NCI-H2029 (cell line): ENCODE measurements around the gene LRCH1.
A peak's percentile ranks its signal among the peaks of the same experiment; 100 is the strongest.
"Not testable (repeated sequence)": the region's sequence is repeated elsewhere in the genome, so short reads cannot be mapped to it uniquely, and the experiment has no call there.

Experiments
- DNase-seq: peaks from one replicate; lab custom pipeline; 2025; lab: John Stamatoyannopoulos, UW

LRCH1 gene

DNA sequence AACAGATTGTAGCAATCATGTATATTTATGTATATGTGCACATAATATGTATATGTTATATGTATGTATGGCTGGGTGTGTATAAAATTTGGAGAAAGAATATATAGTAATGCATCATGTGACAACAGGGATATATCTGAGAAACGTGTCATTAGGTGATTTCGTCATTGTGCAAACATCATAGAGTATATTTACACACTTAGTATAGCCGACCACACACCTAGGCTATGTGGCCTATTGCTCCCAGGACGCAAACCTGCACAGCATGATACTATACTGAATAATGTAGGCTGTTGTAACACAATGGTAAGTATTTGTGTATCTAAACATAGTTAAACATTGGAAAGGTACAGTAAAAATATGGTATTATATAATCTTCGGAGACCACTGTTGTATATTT, 200.2 kb downstream of the LRCH1 start:
- DNase-seq, result no peak

DNA sequence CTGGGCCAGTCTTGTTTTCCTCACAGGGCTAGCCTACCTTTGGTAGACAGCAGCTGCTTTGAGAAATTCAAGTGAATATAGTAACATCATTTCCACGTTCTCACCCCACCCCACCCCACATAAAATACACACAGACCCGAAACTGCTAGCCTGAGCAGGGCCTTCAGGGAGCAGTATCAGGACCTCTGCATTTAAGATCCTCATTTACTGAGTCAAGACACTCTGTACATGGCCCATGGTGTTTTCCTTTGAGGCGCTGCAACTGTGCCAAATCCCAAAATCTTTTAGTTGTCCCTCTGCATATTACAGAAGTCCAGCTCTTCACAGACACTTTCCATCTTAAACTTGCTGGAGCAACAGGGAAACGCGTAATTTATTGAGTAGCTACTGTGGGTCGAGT, 200.9 kb downstream of the LRCH1 start:
- DNase-seq, result no peak

DNA sequence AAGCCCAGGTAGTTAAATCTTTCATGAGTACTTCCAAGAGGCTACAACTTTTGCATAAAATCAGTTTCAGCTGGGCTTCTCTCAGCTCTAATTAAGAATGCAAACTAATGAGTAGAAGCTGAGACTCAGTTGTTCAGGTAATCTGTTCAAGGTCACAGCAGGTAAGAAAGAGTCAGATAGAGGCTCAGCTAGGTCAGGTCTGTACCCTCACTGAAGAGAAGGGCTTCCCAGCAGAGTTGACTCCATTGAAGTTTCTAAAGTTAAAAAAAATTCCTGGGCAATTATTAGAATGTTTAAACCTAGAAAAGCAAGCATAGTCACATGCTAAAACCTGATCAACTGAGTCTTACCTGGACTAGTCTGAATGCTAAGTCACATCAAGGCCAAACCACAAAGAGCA, 201.8 kb downstream of the LRCH1 start:
- no peak for DNase-seq

DNA sequence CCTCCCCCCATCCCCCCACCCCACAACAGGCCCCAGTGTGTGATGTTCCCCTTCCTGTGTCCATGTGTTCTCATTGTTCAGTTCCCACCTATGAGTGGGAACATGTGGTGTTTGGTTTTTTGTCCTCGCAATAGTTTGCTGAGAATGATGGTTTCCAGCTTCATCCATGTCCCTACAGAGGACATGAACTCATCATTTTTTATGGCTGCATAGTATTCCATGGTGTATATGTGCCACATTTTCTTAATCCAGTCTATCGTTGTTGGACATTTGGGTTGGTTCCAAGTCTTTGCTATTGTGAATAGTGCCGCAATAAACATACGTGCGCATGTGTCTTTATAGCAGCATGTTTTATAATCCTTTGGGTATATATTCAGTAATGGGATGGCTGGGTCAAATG, 202.5 kb downstream of the LRCH1 start:
- not testable (repeated sequence) for DNase-seq

DNA sequence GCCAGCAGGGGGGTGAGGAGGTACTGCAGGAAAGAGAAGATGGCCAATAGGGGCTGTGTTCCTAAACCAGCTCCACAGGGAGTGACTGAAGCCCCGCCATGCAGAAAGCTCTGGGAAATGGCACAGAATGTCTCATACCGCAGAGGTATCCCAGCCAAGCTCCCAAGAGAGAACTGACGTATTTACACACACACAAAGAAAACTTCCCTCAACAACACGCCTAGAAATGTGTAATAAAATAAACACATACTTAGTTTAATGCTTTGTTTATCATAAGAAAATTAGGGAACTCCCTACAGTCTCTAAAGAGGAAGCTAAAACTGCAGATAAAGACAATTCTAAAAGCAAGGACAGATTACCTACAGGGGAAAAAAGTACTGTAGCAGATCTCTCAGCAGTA, 204.0 kb downstream of the LRCH1 start:
- no peak for DNase-seq

DNA sequence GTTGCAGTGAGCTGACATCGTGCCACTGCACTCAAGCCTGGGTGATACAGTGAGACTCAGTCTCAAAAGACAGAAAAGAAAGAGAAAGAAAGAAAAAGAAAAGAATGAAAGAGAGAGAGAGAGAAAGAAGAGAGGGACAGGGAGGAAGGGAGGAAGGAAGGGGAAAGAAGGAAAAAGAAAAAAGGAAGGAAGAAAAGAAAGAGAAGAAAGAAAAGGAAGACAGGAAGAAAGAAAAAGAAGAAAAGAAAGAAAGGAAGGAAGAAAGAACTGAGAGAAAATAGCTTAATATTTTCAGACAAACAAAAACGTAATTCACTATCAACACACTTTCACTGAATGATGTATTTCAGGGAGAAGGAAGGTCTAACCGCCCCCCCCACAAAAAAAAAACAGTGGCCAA, 204.7 kb downstream of the LRCH1 start:
- DNase-seq, result no peak

DNA sequence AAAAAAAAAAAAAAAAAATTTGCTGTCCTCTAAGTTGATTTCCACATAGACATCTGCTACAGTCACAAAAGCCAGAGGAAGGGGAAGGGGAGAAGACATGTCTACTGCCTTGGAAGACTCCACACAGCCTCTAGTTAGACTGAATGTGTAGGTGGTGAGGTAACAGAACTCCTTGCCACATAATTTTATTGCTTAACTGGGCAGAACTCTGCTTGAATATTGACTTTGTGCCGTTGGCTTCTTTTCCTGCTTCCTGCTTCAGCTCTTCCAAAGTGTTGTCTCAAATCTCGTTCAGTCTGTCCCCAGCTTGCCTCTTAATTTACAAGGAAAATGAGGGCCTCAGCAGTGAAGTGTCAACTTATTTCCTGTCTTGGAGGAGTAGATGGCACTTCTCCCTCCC, 206.9 kb downstream of the LRCH1 start:
- DNase-seq, result no peak

DNA sequence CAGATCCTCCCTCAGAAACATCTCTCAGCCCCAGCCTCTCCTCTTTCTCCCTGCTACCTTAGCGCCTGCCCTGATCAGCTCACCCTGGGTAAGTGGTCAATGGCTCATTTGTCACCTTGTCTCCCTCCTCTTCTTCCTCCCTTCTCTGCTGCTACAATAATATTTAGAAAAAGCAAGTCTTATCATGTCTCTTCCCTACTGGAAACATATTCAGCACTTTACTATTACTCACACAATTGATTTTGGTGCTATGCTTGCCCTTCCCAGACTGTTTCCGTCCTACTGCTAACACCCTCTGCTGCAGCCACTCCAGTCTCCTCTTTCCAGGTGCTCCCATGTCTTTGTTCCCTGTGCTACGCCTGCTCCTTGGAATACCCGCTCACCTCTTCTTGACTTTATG, 208.2 kb downstream of the LRCH1 start:
- DNase-seq, result no peak

DNA sequence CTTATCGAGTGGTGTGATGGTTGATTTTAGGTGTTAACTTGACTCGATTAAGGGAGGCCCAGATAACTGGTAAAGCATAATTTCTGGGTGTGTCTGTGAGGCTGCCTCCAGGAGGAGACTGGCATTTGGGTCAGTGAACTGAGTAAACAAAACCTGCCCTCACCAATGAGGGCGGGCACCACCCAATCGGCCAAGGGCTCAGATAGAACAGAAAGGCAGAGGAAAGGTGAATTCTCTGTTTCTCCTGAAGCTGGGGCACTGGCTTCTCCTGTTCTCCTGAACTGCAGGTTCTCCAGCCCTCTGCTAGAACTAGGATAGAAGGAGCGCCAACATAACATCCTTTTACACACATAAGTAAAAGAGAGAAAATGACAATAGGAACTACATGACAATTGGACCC, 208.9 kb downstream of the LRCH1 start:
- DNase-seq, result no peak

DNA sequence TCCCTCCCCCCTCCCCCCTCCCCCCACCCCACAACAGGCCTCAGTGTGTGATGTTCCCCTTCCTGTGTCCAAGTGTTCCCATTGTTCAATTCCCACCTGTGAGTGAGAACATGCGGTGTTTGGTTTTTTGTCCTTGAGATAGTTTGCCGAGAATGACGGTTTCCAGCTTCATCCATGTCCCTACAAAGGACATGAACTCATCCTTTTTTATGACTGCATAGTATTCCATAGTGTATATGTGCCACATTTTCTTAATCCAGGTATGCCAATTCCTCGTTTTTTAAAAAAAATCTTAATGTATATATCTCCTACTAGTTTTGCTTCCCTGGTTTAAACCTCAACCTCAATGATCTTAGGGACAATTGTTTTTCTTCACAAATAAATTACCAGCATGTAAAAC, 217.0 kb downstream of the LRCH1 start:
- DNase-seq, result not testable (repeated sequence)

DNA sequence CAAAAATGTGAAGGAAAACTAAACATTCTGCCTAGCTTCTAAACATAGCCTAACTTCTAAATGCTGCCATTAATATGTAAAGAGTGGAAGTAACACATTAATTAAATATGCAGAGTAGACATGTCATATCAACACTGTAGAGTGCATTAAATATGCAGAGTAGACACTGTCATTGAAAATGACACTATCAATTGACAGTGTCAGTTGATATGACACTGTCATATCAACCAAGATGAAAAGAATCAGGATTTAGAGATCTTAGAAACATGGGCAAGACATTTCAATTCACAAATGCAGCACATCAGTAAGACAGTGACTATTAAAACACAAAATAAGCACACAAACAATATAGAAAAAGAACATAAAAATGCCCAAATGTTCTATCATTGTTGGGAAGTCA, 218.7 kb downstream of the LRCH1 start:
- DNase-seq, result no peak

DNA sequence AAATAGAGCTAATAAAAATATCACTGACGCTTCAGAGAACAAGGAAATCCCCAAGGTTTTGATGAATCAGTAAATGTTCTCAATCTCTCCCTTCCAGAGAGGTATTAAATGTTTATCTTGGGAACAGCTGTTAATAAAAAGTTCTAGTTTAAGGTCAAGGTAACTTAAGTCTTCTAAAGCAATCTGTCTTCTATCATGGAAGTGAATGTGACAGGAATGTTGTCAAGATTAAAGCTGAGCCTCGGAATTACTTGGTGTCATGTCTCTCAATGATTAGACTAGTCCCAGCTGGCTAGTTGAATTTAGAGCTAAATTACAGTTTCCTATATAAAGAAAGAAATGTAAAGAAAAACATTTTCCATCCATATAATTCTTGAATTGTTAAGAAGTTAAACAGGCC, 220.6 kb downstream of the LRCH1 start:
- no peak for DNase-seq

DNA sequence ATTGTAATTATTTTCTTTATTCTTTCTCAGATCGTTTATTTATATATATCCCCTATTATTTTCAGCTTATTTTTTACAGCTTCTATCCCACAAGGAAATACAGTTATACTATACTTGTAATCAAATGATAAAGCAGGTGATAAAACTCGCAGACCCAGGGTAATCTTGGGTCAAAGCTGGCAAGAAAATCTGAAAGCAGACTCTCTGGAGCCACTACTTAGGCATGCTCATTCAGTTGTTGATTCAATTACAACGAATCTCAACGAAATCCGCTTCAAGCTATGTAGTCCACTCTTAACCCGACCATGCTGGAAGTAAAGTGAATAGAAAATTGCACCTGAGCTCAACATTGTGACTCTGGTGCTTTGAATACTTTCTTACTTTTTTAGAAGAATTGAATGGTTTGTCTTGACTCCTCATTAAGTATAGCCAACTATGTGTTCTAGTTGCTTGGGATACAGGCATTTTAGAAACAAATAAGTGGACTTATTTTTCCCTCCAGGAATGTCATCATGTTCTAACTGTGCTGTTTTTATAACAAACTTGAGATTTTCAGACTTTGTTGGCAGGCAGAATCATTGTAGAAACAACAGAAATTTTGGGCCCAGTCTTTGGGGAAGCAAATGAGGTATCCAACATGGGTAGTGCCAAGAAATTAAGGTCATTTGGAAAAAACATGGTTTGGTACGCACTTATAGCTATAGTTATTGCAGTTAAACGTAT, 222.6 kb downstream of the LRCH1 start:
- DNase-seq, result no peak

DNA sequence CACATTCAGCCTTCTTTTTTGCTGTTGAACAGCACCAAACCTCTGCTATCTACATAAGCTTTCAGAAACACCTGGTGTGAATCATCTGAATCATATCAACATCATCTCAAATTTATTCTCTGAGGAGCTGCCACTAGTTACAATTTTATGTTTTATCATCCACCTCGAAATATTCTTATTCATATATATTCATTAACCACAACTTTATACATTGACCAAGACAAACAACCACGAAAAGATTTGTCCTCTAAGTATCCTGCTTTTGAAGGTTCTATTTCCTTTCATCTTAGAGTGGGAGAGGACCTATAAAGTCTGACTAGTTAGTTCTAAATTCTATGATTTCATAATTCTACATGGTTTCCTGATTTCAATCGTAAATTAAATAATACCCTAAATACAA, 225.1 kb downstream of the LRCH1 start:
- DNase-seq, result no peak

DNA sequence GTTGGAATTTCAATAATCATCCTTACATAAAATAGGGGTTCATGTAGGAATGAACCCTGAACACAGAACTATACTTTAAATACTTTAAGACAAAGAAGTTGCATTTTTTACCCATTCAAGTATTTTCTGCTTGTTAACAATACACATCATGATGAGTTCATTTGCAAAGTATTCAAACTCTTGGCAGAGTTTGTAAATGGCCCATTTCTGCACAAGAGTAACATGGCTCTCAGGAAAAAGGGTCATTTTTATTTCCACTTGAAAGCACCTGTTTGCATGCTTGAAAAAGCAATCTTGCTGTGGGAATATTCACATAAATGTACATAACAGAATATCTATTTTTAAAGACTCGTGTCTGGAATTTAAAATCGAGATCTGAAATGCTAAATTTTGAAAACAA, 225.9 kb downstream of the LRCH1 start:
- DNase-seq, result no peak

DNA sequence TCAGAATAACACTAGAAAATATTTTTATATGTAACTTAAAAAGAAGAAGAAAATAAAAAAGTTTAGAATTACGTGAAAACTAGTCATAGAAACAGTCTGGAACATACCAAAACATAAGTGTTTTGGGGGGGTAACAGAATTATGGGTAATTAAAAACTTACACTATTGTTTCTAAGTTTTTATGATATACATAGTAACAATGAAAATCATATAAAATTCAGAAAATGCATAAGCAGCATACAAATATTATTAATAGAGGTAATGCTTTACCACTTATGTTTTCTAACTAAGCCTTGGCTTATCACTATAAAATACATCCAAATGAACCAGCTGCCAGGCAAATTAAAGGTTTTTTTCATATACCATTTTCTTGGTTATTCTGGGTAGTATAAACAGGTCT, 229.1 kb downstream of the LRCH1 start:
- DNase-seq, result no peak

DNA sequence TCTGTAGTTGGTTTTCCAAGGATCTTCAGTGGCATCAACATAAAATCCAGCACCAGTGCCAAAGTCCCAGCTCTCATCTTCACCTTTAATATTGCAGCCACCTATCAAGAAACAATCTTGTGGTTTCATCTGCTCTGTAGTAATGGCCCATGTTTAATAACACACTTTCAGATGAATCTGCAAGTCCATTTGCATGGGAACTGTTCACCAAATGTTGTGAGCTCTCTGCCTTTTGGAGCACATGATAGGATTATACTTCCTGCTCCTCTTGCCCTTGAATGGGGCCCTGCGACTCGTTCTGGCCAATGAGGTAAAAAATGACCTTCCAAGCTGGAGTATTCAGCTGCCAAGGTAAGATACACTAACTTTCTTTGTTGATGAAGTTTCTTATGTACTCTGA, 229.7 kb downstream of the LRCH1 start:
- no peak for DNase-seq

DNA sequence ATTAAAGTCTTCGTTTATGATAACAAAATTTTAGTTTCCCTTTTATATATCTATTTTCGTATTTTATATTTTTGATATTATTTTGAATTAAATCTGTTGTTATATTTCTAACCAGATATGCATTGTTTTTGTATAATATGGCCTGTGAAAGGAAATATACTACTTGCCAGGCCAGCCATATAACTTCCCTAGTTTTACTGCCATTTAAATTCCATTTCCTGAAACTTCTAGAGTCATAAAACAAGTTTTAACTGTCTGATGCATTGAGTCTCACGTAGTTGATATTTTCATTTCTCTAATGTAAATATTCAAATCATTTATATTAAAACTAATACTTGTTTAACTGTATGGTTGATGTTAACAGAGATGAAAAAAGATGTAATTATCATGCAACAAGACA, 230.5 kb downstream of the LRCH1 start:
- no peak for DNase-seq

DNA sequence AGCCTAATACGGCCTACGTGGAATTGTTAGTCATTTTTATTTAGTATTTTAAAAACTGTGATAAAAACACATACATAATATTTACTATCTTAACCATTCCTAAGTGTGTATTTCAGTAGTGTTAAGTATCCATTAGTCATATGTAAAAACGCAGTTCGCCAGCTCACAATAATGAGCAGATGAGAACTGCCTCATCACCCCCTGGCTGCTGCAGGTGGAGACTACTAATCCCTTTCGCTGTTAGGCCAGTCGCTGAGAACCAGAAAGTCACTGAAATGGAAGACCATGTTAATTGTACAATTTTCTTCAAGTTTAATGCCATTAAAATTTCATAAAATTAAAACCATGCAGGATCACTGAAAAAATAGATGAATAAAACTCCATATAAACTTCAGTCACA, 242.4 kb downstream of the LRCH1 start:
- no peak for DNase-seq

DNA sequence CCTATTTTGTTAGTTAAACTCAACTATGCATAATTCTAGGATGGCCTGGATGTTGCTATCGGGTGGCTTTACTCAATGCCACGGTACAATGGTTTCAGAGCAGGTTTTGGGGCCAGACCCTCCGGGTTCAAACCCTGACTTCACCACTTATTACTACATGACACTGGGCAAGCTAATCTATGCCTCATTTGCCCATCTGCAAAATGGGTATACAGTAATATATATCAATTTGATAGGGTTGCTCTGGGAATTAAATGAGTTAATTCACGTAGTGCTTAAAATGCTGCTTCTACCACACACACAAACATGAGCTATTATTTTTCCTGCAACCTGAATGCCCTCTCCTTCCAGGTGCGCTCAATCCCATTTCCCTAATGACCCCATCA, 243.2 kb downstream of the LRCH1 start:
- DNase-seq, result no peak

DNA sequence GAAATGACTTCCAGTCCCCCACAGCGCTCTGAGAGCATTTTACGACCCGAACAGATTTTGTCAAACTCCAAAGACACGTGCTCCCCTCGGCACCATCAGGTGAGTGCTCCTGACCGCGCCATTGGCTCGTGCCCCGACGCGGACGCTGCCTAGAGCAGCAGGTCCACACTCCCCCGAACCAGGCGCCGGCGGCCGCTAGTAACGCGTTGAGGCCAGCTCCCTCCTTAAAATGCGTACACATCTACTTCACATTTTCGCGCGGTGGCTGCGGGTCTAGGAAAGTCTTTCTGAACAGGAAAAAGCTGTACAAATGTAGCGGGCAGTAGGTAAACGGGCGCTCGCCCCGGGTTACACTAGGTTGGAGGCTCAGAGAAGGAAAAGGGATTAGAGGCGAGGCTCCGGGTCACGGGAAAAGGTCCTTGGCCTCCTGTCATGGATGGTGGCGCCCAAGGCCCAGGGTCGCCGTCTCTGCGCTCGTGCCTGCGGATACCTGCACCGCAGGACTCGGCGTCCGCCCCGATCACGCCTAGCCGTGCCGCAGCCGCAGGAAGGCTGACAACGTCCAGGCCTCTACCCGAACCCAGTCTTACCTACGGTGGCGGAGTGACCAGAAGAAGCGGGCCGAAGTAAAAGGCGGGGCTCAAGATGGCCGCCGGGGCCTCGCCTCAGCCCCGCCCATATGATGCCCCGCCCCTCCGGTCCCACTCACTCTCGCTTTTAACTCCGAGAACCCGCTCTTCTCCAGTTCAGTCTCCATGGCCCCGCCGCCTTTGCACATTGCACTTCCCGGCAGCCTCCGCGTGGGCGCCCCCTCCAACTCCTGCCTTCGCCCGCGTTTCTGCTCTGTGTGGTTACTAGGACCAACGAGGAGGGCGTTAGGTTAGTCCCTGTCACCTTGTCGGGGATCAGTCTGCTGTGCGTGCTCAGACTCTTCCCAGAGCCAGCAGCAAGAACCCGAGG, 243.8 kb downstream of the LRCH1 start, which contains the start of gene ESD:
Gene ESD, minus strand, starts transcription at position 647 of the 960 bp plus-strand sequence. CDS start 5,748 bp downstream, outside the sequence.
- DNase-seq, result peak; percentile 46

DNA sequence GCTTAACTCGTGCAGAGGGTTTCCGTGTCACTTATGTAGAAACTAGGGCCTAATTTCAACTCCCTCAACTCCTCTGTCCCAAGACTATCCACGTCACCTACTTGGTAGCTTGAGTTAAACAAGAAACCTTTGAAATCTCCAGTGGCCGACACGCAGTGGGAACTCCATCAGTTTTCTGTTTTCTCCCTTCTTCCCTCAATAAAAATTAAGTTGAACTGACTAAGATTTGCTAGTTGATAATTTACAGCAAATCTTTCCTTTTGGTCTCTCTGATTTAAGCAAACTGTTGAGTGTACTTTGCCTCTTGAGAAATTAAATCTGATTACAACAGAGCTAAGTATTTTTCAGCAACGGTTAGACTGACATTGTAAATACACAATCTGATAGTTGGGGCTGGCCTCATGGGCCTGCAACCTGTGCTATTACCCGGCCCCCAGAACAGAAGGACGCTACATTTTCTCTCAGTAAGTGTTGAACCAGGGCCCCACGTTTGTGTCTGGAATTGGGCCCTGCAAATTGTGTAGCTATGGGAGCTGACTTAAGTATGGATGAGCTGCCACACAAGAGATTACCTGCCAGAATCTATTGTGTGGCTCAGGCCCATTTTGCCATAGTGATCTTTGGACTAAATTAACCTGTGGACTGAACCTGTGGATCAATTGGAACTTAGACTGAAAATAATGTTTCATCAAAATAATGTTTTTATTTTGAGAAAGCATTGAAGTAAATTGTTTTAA, 244.7 kb downstream of the LRCH1 start:
- DNase-seq, result no peak

DNA sequence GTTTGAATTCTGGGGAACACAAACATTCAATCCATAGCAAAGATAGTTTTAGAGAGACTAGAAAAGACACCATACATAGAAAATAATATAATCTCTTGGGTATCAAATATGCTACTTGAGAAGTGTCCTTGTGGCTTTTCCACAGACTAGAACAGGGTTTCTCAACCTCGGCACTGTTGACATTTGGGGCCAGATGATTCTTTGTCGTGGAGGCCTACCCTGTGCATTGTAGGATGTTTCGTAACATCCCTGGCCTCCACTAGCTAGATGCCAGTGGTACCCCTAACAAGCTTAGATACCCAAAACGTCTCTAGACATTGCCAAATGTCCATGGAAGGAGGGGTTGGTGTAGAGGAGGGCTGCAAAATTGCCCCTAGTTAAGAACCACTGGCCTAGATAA, 246.2 kb downstream of the LRCH1 start:
- no peak for DNase-seq
